NCI-H2196 treated with DMSO at 0.1 percent for 48 hours (cell line): ENCODE data around the gene OGDH.
"Not testable (repeated sequence)": the region's sequence is repeated elsewhere in the genome, so short reads cannot be mapped to it uniquely, and the experiment has no call there.

Source experiments
- DNase-seq: peaks from one replicate; lab custom pipeline; 2025; ENCODE audit not compliant: unreplicated experiment; lab: John Stamatoyannopoulos, UW

Gene OGDH

GRCh38 chr7:44606341-44607140, at the start of gene OGDH:
TSS of gene OGDH (plus strand) at chr7:44606627. CDS start at chr7:44624344, 17,717 bp downstream.
- peak; percentile 98 for DNase-seq

GRCh38 chr7:44557485-44557884, 48.9 kb upstream of the OGDH start:
- DNase-seq = no peak

- DNase-seq = no peak
Observed at GRCh38 chr7:44559485-44559884, 46.9 kb upstream of the OGDH start.

- DNase-seq = no peak
Observed at GRCh38 chr7:44561481-44561880, 44.9 kb upstream of the OGDH start.

- no peak for DNase-seq
Observed at GRCh38 chr7:44561962-44562621, 44.3 kb upstream of the OGDH start.

GRCh38 chr7:44562622-44562962, 43.8 kb upstream of the OGDH start:
- DNase-seq = not testable (repeated sequence)

- DNase-seq = no peak
Observed at GRCh38 chr7:44563171-44563679, 43.2 kb upstream of the OGDH start.

- no peak for DNase-seq
Observed at GRCh38 chr7:44564606-44565005, 41.8 kb upstream of the OGDH start.

GRCh38 chr7:44565097-44565794, 41.2 kb upstream of the OGDH start:
- DNase-seq = peak; percentile 44

GRCh38 chr7:44565795-44566559, 40.5 kb upstream of the OGDH start:
- no peak for DNase-seq

- no peak for DNase-seq
Observed at GRCh38 chr7:44566680-44567079, 39.7 kb upstream of the OGDH start.

- DNase-seq = no peak
Observed at GRCh38 chr7:44567884-44568283, 38.5 kb upstream of the OGDH start.

GRCh38 chr7:44568771-44569560, 37.5 kb upstream of the OGDH start:
- no peak for DNase-seq

- DNase-seq = no peak
Observed at GRCh38 chr7:44569959-44570358, 36.5 kb upstream of the OGDH start.

- no peak for DNase-seq
Observed at GRCh38 chr7:44572771-44573170, 33.7 kb upstream of the OGDH start.

GRCh38 chr7:44573464-44574286, 32.8 kb upstream of the OGDH start, which contains the start of gene DDX56:
TSS of gene DDX56 (minus strand) at chr7:44573908. CDS start at chr7:44573895, 13 bp downstream.
- DNase-seq = peak; percentile 93

GRCh38 chr7:44574287-44574872, 32.0 kb upstream of the OGDH start:
- no peak for DNase-seq

- no peak for DNase-seq
Observed at GRCh38 chr7:44575054-44575453, 31.4 kb upstream of the OGDH start.

- no peak for DNase-seq
Observed at GRCh38 chr7:44576228-44576627, 30.2 kb upstream of the OGDH start.
